IMR-90 (cell line): ENCODE measurements around the gene CAMTA1. TPM values are rescaled to one million over a fixed set of nuclear protein-coding genes. Genes with fewer than 3 reads are reported as not detected.

Experiments used
- ATAC-seq: fragments of 200-7000 bp; cut with Tn5 transposase; 2 replicates; pipeline ENCODE4 v1.9.1; 2020; ENCODE audit warnings: low read depth, mild to moderate bottlenecking, moderate library complexity
- BruUV-seq: library from RNA; stranded (reverse); fragments of 400-500 nt; replicated peaks from 2 replicates; lab custom pipeline; 2021; lab: Mats Ljungman, UMichigan
- CTCF ChIA-PET: fragments of 300-600 bp; formaldehyde crosslinking; extraction: SDS; loops from one replicate; lab custom pipeline; 2021; ENCODE audit warnings: antibody characterized with exemption; lab: Yijun Ruan, JAX
- POLR2A ChIA-PET: fragments of 300-600 bp; sonication (Branson Sonifier 250); formaldehyde crosslinking; loops from one replicate; lab custom pipeline; 2022; ENCODE audit warnings: antibody characterized with exemption; ENCODE audit not compliant: unreplicated experiment; lab: Charles Lee
- DNase-seq: peaks from one replicate; pipeline ENCODE4 v3.0.0; 2013
- H2AFZ ChIP-seq: replicated peaks from 2 replicates; pipeline ENCODE3; 2013; ENCODE audit warnings: low read length, mild to moderate bottlenecking; ENCODE audit not compliant: poor library complexity
- H2AK5ac ChIP-seq: 2 replicates; pipeline ENCODE4 v1.6.1; 2013; ENCODE audit warnings: low read depth, low read length, inconsistent platforms
- H2AK9ac ChIP-seq: replicated peaks from 2 replicates; pipeline ENCODE3; 2013; ENCODE audit warnings: mild to moderate bottlenecking, low read depth, low read length, moderate library complexity; ENCODE audit not compliant: poor library complexity
- H2BK120ac ChIP-seq: 2 replicates; pipeline ENCODE4 v1.6.1; 2013; ENCODE audit warnings: low read depth, low read length, inconsistent platforms
- H2BK15ac ChIP-seq: 3 replicates; pipeline ENCODE4 v1.6.1; 2013; ENCODE audit warnings: low read depth, low read length, inconsistent platforms
- H2BK20ac ChIP-seq: 2 replicates; pipeline ENCODE4 v1.6.1; 2013; ENCODE audit warnings: low read depth, mild to moderate bottlenecking, inconsistent platforms, low read length, moderate library complexity
- H2BK5ac ChIP-seq: 2 replicates; pipeline ENCODE4 v1.6.1; 2013; ENCODE audit warnings: mild to moderate bottlenecking, low read depth, low read length, inconsistent platforms; ENCODE audit not compliant: poor library complexity, severe bottlenecking
- H3K14ac ChIP-seq: replicated peaks from 2 replicates; pipeline ENCODE4 v1.6.1; 2013; ENCODE audit warnings: low read depth, low read length, inconsistent platforms
- H3K18ac ChIP-seq: 2 replicates; pipeline ENCODE4 v1.6.1; 2013; ENCODE audit warnings: low read depth, low read length, control low read depth
- H3K23ac ChIP-seq: 2 replicates; pipeline ENCODE4 v1.6.1; 2013; ENCODE audit warnings: low read depth, low read length, inconsistent platforms
- H3K27ac ChIP-seq: 2 replicates; pipeline ENCODE4 v1.5.1; 2013; ENCODE audit warnings: mild to moderate bottlenecking, control low read depth, low read length; ENCODE audit not compliant: insufficient read depth
- H3K27me3 ChIP-seq: 2 replicates; pipeline ENCODE4 v1.6.1; 2013; ENCODE audit warnings: low read length; ENCODE audit not compliant: control insufficient read depth, insufficient read depth
- H3K36me3 ChIP-seq: 2 replicates; pipeline ENCODE4 v1.6.1; 2013; ENCODE audit warnings: low read length, mixed read lengths; ENCODE audit not compliant: control insufficient read depth, insufficient read depth
- H3K4ac ChIP-seq: 2 replicates; pipeline ENCODE4 v1.6.1; 2013; ENCODE audit warnings: low read depth, low read length, inconsistent platforms
- H3K4me1 ChIP-seq: 2 replicates; pipeline ENCODE4 v1.6.1; 2013; ENCODE audit warnings: low read length, mixed read lengths; ENCODE audit not compliant: control insufficient read depth, insufficient read depth
- H3K4me2 ChIP-seq: 2 replicates; pipeline ENCODE4 v1.6.1; 2013; ENCODE audit warnings: low read depth, mild to moderate bottlenecking, control low read depth, low read length, moderate library complexity
- H3K4me3 ChIP-seq: 2 replicates; pipeline ENCODE4 v1.5.1; 2013; ENCODE audit warnings: low read depth, mild to moderate bottlenecking, control low read depth, low read length, moderate library complexity; ENCODE audit not compliant: insufficient read depth
- H3K56ac ChIP-seq: 2 replicates; pipeline ENCODE4 v1.6.1; 2013; ENCODE audit warnings: low read length, inconsistent platforms; ENCODE audit not compliant: insufficient read depth; ENCODE audit errors: extremely low read depth
- H3K79me1 ChIP-seq, 2 experiments: 2 replicates each; pipeline ENCODE4 v1.6.1; 2013; ENCODE audit warnings: low read length in 2 of 2, inconsistent platforms in 1 of 2, low read depth in 1 of 2
- H3K9ac ChIP-seq: 2 replicates; pipeline ENCODE4 v1.6.1; 2013; ENCODE audit warnings: low read depth, low read length, control low read depth
- H3K9me1 ChIP-seq: 2 replicates; pipeline ENCODE4 v1.6.1; 2013; ENCODE audit warnings: low read length, inconsistent platforms; ENCODE audit not compliant: insufficient read depth
- H3K9me3 ChIP-seq: 2 replicates; pipeline ENCODE4 v1.6.1; 2013; ENCODE audit warnings: low read length; ENCODE audit not compliant: control insufficient read depth, insufficient read depth
- H4K20me1 ChIP-seq: 2 replicates; pipeline ENCODE4 v1.6.1; 2013; ENCODE audit warnings: low read length, inconsistent platforms; ENCODE audit not compliant: insufficient read depth
- H4K5ac ChIP-seq: 2 replicates; pipeline ENCODE4 v1.6.1; 2013; ENCODE audit warnings: mild to moderate bottlenecking, low read depth, low read length, control low read depth
- H4K8ac ChIP-seq, 2 experiments: 2 replicates each; pipeline ENCODE4 v1.6.1; 2013; ENCODE audit warnings: low read depth in 2 of 2, low read length in 2 of 2, control low read depth in 1 of 2, inconsistent platforms in 1 of 2
- H4K91ac ChIP-seq: 2 replicates; pipeline ENCODE4 v1.6.1; 2013; ENCODE audit warnings: low read depth, low read length, inconsistent platforms; ENCODE audit not compliant: insufficient read depth
- BHLHE40 ChIP-seq: fragments of 150-350 bp; IDR thresholded peaks from 2 replicates; pipeline ENCODE4 v1.6.1; 2016; ENCODE audit warnings: mild to moderate bottlenecking, low read depth, low read length
- CEBPB ChIP-seq: IDR thresholded peaks from 2 replicates; pipeline ENCODE4 v1.6.1; 2012; ENCODE audit warnings: low read depth, low read length, improper control_type of control experiment
- CHD1 ChIP-seq: IDR thresholded peaks from 2 replicates; pipeline ENCODE4 v1.6.1; 2012; ENCODE audit warnings: low read depth, low read length, improper control_type of control experiment
- FOS ChIP-seq: fragments of 150-350 bp; IDR thresholded peaks from 2 replicates; pipeline ENCODE4 v1.6.1; 2016; ENCODE audit warnings: low read depth, low read length
- MAFK ChIP-seq: IDR thresholded peaks from 2 replicates; pipeline ENCODE4 v1.6.1; 2012; ENCODE audit warnings: low read depth, low read length, improper control_type of control experiment
- MAZ ChIP-seq: IDR thresholded peaks from 2 replicates; pipeline ENCODE4 v1.6.1; 2012; ENCODE audit warnings: low read depth, mild to moderate bottlenecking, low read length, improper control_type of control experiment, moderate library complexity, borderline replicate concordance
- MXI1 ChIP-seq: IDR thresholded peaks from 2 replicates; pipeline ENCODE4 v1.6.1; 2012; ENCODE audit warnings: low read depth, mild to moderate bottlenecking, low read length, moderate library complexity, borderline replicate concordance
- NFE2L2 ChIP-seq: fragments of 150-350 bp; IDR thresholded peaks from 2 replicates; pipeline ENCODE4 v1.6.1; 2016; ENCODE audit warnings: low read depth, mild to moderate bottlenecking, low read length
- POLR2A ChIP-seq: IDR thresholded peaks from 2 replicates; pipeline ENCODE4 v1.6.1; 2012; ENCODE audit warnings: mild to moderate bottlenecking, low read depth, low read length
- RAD21 ChIP-seq: IDR thresholded peaks from 2 replicates; pipeline ENCODE4 v1.6.1; 2012; ENCODE audit warnings: low read length, improper control_type of control experiment
- RCOR1 ChIP-seq: IDR thresholded peaks from 2 replicates; pipeline ENCODE4 v1.6.1; 2012; ENCODE audit warnings: mild to moderate bottlenecking, low read length, improper control_type of control experiment; ENCODE audit not compliant: insufficient replicate concordance
- RFX5 ChIP-seq: IDR thresholded peaks from 2 replicates; pipeline ENCODE4 v1.8.0; 2012; ENCODE audit warnings: low read depth, mild to moderate bottlenecking, low read length, moderate library complexity
- SMC3 ChIP-seq: fragments of 150-350 bp; IDR thresholded peaks from 2 replicates; pipeline ENCODE4 v1.6.1; 2016; ENCODE audit warnings: low read depth, mild to moderate bottlenecking, antibody characterized with exemption, low read length, moderate library complexity
- WGBS, 2 experiments: methylation state at CpG; one replicate each; pipeline versions ENCODE4 v1.1.5 to v1.1.7; 2013; ENCODE audit warnings: missing lambda C conversion rate in 2 of 2; ENCODE audit not compliant: insufficient read length in 1 of 2; ENCODE audit errors: extremely low coverage in 2 of 2; 5-methylcytosine and 5-hydroxymethylcytosine counted together
- dilution Hi-C: fragments of 300-500 bp; cut with HindIII; formaldehyde crosslinking; loops from one replicate; pipeline ENCODE4 v1.14.3; 2018; ENCODE audit warnings: low sequenced_read_pairs; ENCODE audit not compliant: unreplicated experiment
- in situ Hi-C: fragments of 300-500 bp; cut with MboI; formaldehyde crosslinking; loops from 3 replicates; pipeline ENCODE4 v1.14.3; 2019; ENCODE audit warnings: low sequenced_read_pairs, inconsistent platforms, mixed read lengths
- intact Hi-C: fragments of 100-400 bp; cut with micrococcal nuclease; formaldehyde crosslinking; loops from 2 replicates; pipeline ENCODE4 v1.10.0; 2022
- polyA plus RNA-seq, 3 experiments: library from polyadenylated mRNA; depleted of rRNA; stranded (reverse); fragments of >200 nt; gene quantifications; 2 replicates each; pipeline ENCODE4 v1.2.3, GENCODE V29; 2012; ENCODE audit warnings: low replicate concordance in 1 of 3
- total RNA-seq: library from RNA; depleted of rRNA; stranded (reverse); fragments of >200 nt; gene quantifications from 2 replicates; pipeline ENCODE4 v1.2.3, GENCODE V29; 2012
- TF ChIP-seq, protein P1 (sequence below): fragments of 150-350 bp; IDR thresholded peaks from 2 replicates; pipeline ENCODE4 v1.6.1; 2017; ENCODE audit warnings: mild to moderate bottlenecking, antibody characterized with exemption, low read length, low read depth
- TF ChIP-seq, protein P2 (sequence below): fragments of 150-350 bp; IDR thresholded peaks from 2 replicates; pipeline ENCODE4 v1.6.1; 2016; ENCODE audit warnings: low read depth, mild to moderate bottlenecking, low read length, moderate library complexity, borderline replicate concordance
- TF ChIP-seq, protein P3 (sequence below): conservative IDR thresholded peaks from 2 replicates; pipeline ENCODE4 v1.5.1; 2012; ENCODE audit warnings: mild to moderate bottlenecking, low read depth, low read length, improper control_type of control experiment

CAMTA1 gene
- total and polyA plus RNA-seq, 2 of the 4 experiments (the other 2 are of a cell fraction), result 35.5 to 74.3 TPM

DNA sequence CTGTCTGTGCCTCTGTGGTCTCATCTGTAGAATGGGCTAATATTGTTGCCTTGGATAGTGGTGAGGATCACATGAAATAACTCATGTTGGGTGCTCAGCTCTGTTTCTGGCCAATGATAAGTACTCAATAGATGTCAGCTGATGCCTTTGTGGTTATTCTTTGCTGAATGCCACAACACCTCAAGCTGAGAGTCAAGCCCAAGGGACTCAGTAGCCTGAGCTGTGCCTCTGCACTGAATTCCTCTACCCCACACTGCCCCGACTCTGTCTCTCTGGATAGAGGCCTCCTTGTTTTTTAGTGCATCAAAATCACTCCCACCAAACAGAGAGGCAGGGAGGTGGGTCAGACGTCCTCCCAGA, 789.8 kb downstream of the CAMTA1 start:
- H3K36me3 ChIP-seq, result no peaks in the 10 kb centered on the region
- in situ Hi-C loops, result no loop called here
- DNase-seq (no peak), ATAC-seq (no peak)
- H3K9me1 ChIP-seq, result no peaks in the 10 kb centered on the region
- H3K79me1 ChIP-seq, result no peaks in the 10 kb centered on the region
- no peak overlapping the region for H3K4ac ChIP-seq
- H2BK5ac ChIP-seq, result no peak overlapping the region
- H2AFZ ChIP-seq, result no peak overlapping the region
- no peak overlapping the region for H3K23ac ChIP-seq
- H4K91ac ChIP-seq, result no peak overlapping the region
- H2BK15ac ChIP-seq, result no peak overlapping the region
- TF ChIP-seq RAD21, result no peak
- no peak for TF ChIP-seq BHLHE40
- TF ChIP-seq, protein P1, sequence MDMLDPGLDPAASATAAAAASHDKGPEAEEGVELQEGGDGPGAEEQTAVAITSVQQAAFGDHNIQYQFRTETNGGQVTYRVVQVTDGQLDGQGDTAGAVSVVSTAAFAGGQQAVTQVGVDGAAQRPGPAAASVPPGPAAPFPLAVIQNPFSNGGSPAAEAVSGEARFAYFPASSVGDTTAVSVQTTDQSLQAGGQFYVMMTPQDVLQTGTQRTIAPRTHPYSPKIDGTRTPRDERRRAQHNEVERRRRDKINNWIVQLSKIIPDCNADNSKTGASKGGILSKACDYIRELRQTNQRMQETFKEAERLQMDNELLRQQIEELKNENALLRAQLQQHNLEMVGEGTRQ, result no peak
- no peak for TF ChIP-seq SMC3
- TF ChIP-seq CEBPB, result no peak
- TF ChIP-seq, protein P2, sequence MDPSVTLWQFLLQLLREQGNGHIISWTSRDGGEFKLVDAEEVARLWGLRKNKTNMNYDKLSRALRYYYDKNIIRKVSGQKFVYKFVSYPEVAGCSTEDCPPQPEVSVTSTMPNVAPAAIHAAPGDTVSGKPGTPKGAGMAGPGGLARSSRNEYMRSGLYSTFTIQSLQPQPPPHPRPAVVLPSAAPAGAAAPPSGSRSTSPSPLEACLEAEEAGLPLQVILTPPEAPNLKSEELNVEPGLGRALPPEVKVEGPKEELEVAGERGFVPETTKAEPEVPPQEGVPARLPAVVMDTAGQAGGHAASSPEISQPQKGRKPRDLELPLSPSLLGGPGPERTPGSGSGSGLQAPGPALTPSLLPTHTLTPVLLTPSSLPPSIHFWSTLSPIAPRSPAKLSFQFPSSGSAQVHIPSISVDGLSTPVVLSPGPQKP, result no peak
- TF ChIP-seq, protein P3, sequence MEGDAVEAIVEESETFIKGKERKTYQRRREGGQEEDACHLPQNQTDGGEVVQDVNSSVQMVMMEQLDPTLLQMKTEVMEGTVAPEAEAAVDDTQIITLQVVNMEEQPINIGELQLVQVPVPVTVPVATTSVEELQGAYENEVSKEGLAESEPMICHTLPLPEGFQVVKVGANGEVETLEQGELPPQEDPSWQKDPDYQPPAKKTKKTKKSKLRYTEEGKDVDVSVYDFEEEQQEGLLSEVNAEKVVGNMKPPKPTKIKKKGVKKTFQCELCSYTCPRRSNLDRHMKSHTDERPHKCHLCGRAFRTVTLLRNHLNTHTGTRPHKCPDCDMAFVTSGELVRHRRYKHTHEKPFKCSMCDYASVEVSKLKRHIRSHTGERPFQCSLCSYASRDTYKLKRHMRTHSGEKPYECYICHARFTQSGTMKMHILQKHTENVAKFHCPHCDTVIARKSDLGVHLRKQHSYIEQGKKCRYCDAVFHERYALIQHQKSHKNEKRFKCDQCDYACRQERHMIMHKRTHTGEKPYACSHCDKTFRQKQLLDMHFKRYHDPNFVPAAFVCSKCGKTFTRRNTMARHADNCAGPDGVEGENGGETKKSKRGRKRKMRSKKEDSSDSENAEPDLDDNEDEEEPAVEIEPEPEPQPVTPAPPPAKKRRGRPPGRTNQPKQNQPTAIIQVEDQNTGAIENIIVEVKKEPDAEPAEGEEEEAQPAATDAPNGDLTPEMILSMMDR, result no peak
- TF ChIP-seq POLR2A, result no peak
- no peak for TF ChIP-seq RCOR1
- TF ChIP-seq MXI1, result no peak
- TF ChIP-seq CHD1, result no peak
- no peak for TF ChIP-seq RFX5
- no peak for TF ChIP-seq MAFK
- TF ChIP-seq MAZ, result no peak
- TF ChIP-seq NFE2L2, result no peak
- no peak for TF ChIP-seq FOS
- no peaks in the 10 kb centered on the region for H3K4me1 ChIP-seq
- H3K4me2 ChIP-seq, result no peak overlapping the region
- H2BK120ac ChIP-seq, result no peak overlapping the region
- no TSS peak for BruUV-seq
- H3K4me3 ChIP-seq, result no peak overlapping the region
- no peaks in the 10 kb centered on the region for H3K9me3 ChIP-seq
- no peak overlapping the region for H2BK20ac ChIP-seq
- no peaks in the 10 kb centered on the region for H4K20me1 ChIP-seq
- dilution Hi-C loops, result no loop called here
- intact Hi-C loops, result no loop called here
- WGBS, 2 experiments, result no CpG with 5 or more reads among the region's 2 CpGs
- H3K14ac ChIP-seq, result no peak overlapping the region
- no peak overlapping the region for H3K9ac ChIP-seq
- no peak overlapping the region for H2AK9ac ChIP-seq
- no peak overlapping the region for H4K8ac ChIP-seq
- H3K27me3 ChIP-seq, result no peaks in the 10 kb centered on the region; the same call in 1 of the 2 replicates
- CTCF ChIA-PET, result no interaction called here
- H3K56ac ChIP-seq, result no peak overlapping the region
- no peak overlapping the region for H3K27ac ChIP-seq
- no peak overlapping the region for H2AK5ac ChIP-seq
- no peak overlapping the region for H4K5ac ChIP-seq
- H3K18ac ChIP-seq, result no peak overlapping the region
- POLR2A ChIA-PET, result no interaction called here
